ENCODE measurements around the gene SEC14L1. TPM values are rescaled to one million over a fixed set of nuclear protein-coding genes. Genes with fewer than 3 reads are reported as not detected.
A peak's percentile ranks its signal among the peaks of the same experiment; 100 is the strongest.

SEC14L1 gene
- total and polyA plus RNA-seq, 2 donors from 2014 or later = 49.2 to 157 TPM

DNA sequence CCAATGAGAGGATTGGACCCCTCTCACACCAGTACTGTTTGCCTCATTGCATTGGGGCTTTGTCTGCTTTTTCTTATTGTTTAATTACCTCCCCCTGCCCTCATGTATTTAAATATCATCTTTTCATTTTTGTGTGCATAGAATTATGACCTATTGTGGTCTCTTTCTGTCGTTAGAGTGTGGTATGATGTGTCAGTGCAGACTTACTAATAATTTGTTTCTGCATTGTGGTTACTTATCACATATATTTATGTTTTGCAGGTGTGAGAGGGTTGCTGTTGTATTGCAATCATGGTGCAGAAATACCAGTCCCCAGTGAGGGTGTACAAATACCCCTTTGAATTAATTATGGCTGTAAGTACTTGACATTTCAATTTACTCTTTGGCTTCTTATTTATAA, 2.5 kb downstream of the SEC14L1 start:
- Histone ChIP-seq H3K9ac (ENCODE audit: low read length in 3 of 3) (peak overlapping the region in 2 of 3 donors; percentile 66 to 74), H3K27ac (ENCODE audit: low read depth in 2 of 2, low read length in 2 of 2) (peak overlapping the region; percentile 92 to 96), H3K27me3 (ENCODE audit: control insufficient read depth, insufficient read depth, low read length) (no peaks in the 10 kb centered on the region), H3K4me1 (ENCODE audit: control insufficient read depth in 2 of 3, insufficient read depth in 2 of 3, low read depth in 1 of 3, low read length in 3 of 3) (peaks cover 15 to 29% (median 26%) of the 10 kb centered on the region in 3 donors), H3K9me3 (ENCODE audit: control insufficient read depth in 2 of 3, insufficient read depth in 1 of 3, low read length in 3 of 3) (no peaks in the 10 kb centered on the region), H3K4me3 (ENCODE audit: low read length in 3 of 3) (peak overlapping the region in 2 of 3 donors; percentile 92 to 95), H3K36me3 (ENCODE audit: control insufficient read depth in 2 of 3, insufficient read depth in 3 of 3, low read length in 3 of 3) (peaks cover 3 to 15% (median 7%) of the 10 kb centered on the region in 3 donors)
- TF ChIP-seq, protein P1, sequence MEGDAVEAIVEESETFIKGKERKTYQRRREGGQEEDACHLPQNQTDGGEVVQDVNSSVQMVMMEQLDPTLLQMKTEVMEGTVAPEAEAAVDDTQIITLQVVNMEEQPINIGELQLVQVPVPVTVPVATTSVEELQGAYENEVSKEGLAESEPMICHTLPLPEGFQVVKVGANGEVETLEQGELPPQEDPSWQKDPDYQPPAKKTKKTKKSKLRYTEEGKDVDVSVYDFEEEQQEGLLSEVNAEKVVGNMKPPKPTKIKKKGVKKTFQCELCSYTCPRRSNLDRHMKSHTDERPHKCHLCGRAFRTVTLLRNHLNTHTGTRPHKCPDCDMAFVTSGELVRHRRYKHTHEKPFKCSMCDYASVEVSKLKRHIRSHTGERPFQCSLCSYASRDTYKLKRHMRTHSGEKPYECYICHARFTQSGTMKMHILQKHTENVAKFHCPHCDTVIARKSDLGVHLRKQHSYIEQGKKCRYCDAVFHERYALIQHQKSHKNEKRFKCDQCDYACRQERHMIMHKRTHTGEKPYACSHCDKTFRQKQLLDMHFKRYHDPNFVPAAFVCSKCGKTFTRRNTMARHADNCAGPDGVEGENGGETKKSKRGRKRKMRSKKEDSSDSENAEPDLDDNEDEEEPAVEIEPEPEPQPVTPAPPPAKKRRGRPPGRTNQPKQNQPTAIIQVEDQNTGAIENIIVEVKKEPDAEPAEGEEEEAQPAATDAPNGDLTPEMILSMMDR (IDR thresholded peaks at IDR 0.05; ENCODE audit: borderline replicate concordance, extremely low read depth, insufficient read depth) = no peak
- DNase-seq (no peak), FAIRE-seq (no peak)
- intact Hi-C loops (cut with DNase I) = no loop called here

DNA sequence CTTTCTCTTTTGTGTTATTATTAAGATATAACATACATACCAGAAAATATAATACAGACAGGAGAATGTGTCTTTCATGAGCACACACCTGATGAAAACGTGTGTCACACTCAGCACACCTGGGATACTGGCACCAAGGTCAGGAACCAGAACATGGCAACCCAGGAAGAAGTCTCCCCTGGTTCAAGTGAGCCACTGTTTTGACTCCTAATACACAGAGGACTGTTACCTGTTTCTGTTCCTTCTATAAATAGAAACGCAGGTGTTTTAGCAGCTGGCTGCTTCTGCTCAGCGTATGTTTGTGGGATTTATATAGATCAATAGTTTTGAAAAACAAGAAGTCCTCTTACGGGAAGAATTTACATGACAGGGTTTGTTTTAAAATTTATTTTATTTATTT, 3.5 kb downstream of the SEC14L1 start:
- Histone ChIP-seq H3K36me3 (ENCODE audit: control insufficient read depth in 2 of 3, insufficient read depth in 3 of 3, low read length in 3 of 3) (peaks cover 3 to 22% (median 7%) of the 10 kb centered on the region in 3 donors), H3K27me3 (ENCODE audit: control insufficient read depth, insufficient read depth, low read length) (no peaks in the 10 kb centered on the region), H3K4me1 (ENCODE audit: control insufficient read depth in 2 of 3, insufficient read depth in 2 of 3, low read depth in 1 of 3, low read length in 3 of 3) (peaks cover 15 to 38% (median 35%) of the 10 kb centered on the region in 3 donors), H3K9ac (ENCODE audit: low read length in 3 of 3) (peak overlapping the region in 2 of 3 donors; percentile 57 to 74), H3K27ac (ENCODE audit: low read depth in 2 of 2, low read length in 2 of 2) (peak overlapping the region; percentile 56 to 96), H3K9me3 (ENCODE audit: control insufficient read depth in 2 of 3, insufficient read depth in 1 of 3, low read length in 3 of 3) (no peaks in the 10 kb centered on the region), H3K4me3 (ENCODE audit: low read length in 3 of 3) (peak overlapping the region in 2 of 3 donors; percentile 92 to 95)
- FAIRE-seq (no peak), DNase-seq (no peak)
- TF ChIP-seq, protein P1 (IDR thresholded peaks at IDR 0.05; ENCODE audit: borderline replicate concordance, extremely low read depth, insufficient read depth) = no peak
- intact Hi-C loops (cut with DNase I) = no loop called here

DNA sequence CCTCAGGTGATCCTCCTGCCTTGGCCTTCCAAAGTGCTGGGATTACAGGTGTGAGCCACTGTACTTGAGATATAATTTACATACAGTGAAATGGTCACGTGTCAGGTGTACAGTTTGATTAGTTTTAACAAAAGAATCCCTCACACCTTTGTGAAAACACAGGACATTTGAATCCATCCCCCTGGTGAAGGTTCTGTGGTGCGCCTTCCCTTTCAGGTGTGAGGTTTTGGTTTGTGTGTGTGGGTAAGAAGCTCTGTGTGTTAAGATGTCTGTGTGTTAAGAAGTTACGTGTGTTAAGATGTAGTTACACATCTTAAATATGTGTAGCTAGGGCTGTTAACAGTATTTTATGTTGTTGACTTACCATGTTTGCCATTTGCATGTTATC, 4.4 kb downstream of the SEC14L1 start:
- Histone ChIP-seq H3K36me3 (ENCODE audit: control insufficient read depth in 2 of 3, insufficient read depth in 3 of 3, low read length in 3 of 3) (peaks cover 3 to 22% (median 7%) of the 10 kb centered on the region in 3 donors), H3K4me3 (ENCODE audit: low read length in 3 of 3) (peak overlapping the region in 2 of 3 donors; percentile 31 to 60), H3K9ac (ENCODE audit: low read length in 3 of 3) (peak overlapping the region in 2 of 3 donors; percentile 49 to 68), H3K27ac (ENCODE audit: low read depth in 2 of 2, low read length in 2 of 2) (peak overlapping the region; percentile 90 to 96), H3K9me3 (ENCODE audit: control insufficient read depth in 2 of 3, insufficient read depth in 1 of 3, low read length in 3 of 3) (no peaks in the 10 kb centered on the region), H3K27me3 (ENCODE audit: control insufficient read depth, insufficient read depth, low read length) (no peaks in the 10 kb centered on the region), H3K4me1 (ENCODE audit: control insufficient read depth in 2 of 3, insufficient read depth in 2 of 3, low read depth in 1 of 3, low read length in 3 of 3) (peaks cover 13 to 40% (median 33%) of the 10 kb centered on the region in 3 donors)
- no peak for DNase-seq
- TF ChIP-seq, protein P1 (IDR thresholded peaks at IDR 0.05; ENCODE audit: borderline replicate concordance, extremely low read depth, insufficient read depth) = no peak
- intact Hi-C loops (cut with DNase I) = no loop called here
- FAIRE-seq = no peak

All from kidney (tissue), 14 donors.